ENCODE results near the gene ARMC7. TPM values are rescaled to one million over a fixed set of nuclear protein-coding genes. Genes with fewer than 3 reads are reported as not detected.

ARMC7 gene
- total and polyA plus RNA-seq, 2 of the 13 experiments (the other 11 are each of a cell fraction or from before 2014, with no cell fraction given) = 3.9 to 4.2 TPM

GRCh38 chr17:75086496-75087181, 23.1 kb upstream of the ARMC7 start (continued):
- TF ChIP-seq ZNF280D (CRISPR knock-in tag; IDR thresholded peaks at IDR 0.05) (no peak; the same call in 1 of the 2 replicates), DBP (CRISPR knock-in tag; IDR thresholded peaks at IDR 0.05; ENCODE audit: not compliant biosample characterization) (peak; percentile 73), ZNF225 (CRISPR knock-in tag; IDR thresholded peaks at IDR 0.05) (no peak), ZFP37 (CRISPR knock-in tag; IDR thresholded peaks at IDR 0.05; ENCODE audit: borderline replicate concordance) (peak; percentile 26; the same call in 1 of the 2 replicates), MAZ (IDR thresholded peaks at IDR 0.05; ENCODE audit: borderline replicate concordance, low read depth, low read length) (no peak), MAZ (CRISPR knock-in tag; IDR thresholded peaks at IDR 0.05; ENCODE audit: low read depth) (peak; percentile 68; the same call in 1 of the 2 replicates), TOPORS (CRISPR knock-in tag; IDR thresholded peaks at IDR 0.05) (no peak), ZNF256 (CRISPR knock-in tag; conservative IDR thresholded peaks at IDR 0.05) (no peak), POLR2G (IDR thresholded peaks at IDR 0.05; ENCODE audit: low read depth, low read length) (no peak), ARID2 (CRISPR knock-in tag; IDR thresholded peaks at IDR 0.05; ENCODE audit: borderline replicate concordance) (no peak), ZNF629 (CRISPR knock-in tag; conservative IDR thresholded peaks at IDR 0.05) (0 out of 2 replicates have a peak, but pooled peaks have one; percentile 17), PHF21A (CRISPR knock-in tag; IDR thresholded peaks at IDR 0.05) (peak; percentile 78), GRHL1 (CRISPR knock-in tag; conservative IDR thresholded peaks at IDR 0.05) (no peak), ZFAT (CRISPR knock-in tag; conservative IDR thresholded peaks at IDR 0.05) (no peak), THAP9 (CRISPR knock-in tag; IDR thresholded peaks at IDR 0.05; ENCODE audit: borderline replicate concordance) (peak; percentile 41; the same call in 1 of the 2 replicates), NFE2 (CRISPR knock-in tag; IDR thresholded peaks at IDR 0.05) (no peak), SIN3B (IDR thresholded peaks at IDR 0.05; ENCODE audit: low read length) (no peak), MIER3 (CRISPR knock-in tag; IDR thresholded peaks at IDR 0.05; ENCODE audit: borderline replicate concordance) (peak; percentile 36; the same call in 1 of the 2 replicates), U2AF1 (optimal IDR thresholded peaks at IDR 0.05; ENCODE audit: low read depth, low read length) (no peak), PCBP2 (optimal IDR thresholded peaks at IDR 0.05; ENCODE audit: low read depth, low read length, poor library complexity, severe bottlenecking) (no peak)
